Measurements from ENCODE around the gene CTIF.

CTIF gene

GRCh38 chr18:48899558-48900174, 360.8 kb downstream of the CTIF start:
- TF ChIP-seq CTCF (IDR thresholded peaks at IDR 0.05; ENCODE audit: low read depth, low read length, missing control alignments) = no peak
- H3K4me3 ChIP-seq (replicated peaks; ENCODE audit: low read depth, low read length) = no peak overlapping the region
- no peak for DNase-seq (ENCODE audit: extremely low read depth, low read depth)

GRCh38 chr18:48900469-48900868, 361.6 kb downstream of the CTIF start:
- DNase-seq (ENCODE audit: extremely low read depth, low read depth) = no peak
- no peak for TF ChIP-seq CTCF (IDR thresholded peaks at IDR 0.05; ENCODE audit: low read depth, low read length, missing control alignments)
- no peak overlapping the region for H3K4me3 ChIP-seq (replicated peaks; ENCODE audit: low read depth, low read length)

- H3K4me3 ChIP-seq (replicated peaks; ENCODE audit: low read depth, low read length) = no peak overlapping the region
- no peak for TF ChIP-seq CTCF (IDR thresholded peaks at IDR 0.05; ENCODE audit: low read depth, low read length, missing control alignments)
Observed at GRCh38 chr18:48901145-48902022, 362.6 kb downstream of the CTIF start.

GRCh38 chr18:48902023-48902855, 363.4 kb downstream of the CTIF start:
- DNase-seq (ENCODE audit: extremely low read depth, low read depth) = peak; percentile 43
- TF ChIP-seq CTCF (IDR thresholded peaks at IDR 0.05; ENCODE audit: low read depth, low read length, missing control alignments) = no peak
- no peak overlapping the region for H3K4me3 ChIP-seq (replicated peaks; ENCODE audit: low read depth, low read length)

More at GRCh38 chr18:48901145-48902022, 362.6 kb downstream of the CTIF start:
- DNase-seq (ENCODE audit: extremely low read depth, low read depth) = no peak

GRCh38 chr18:48902856-48903601, 364.2 kb downstream of the CTIF start:
- no peak for DNase-seq (ENCODE audit: extremely low read depth, low read depth)
- TF ChIP-seq CTCF (IDR thresholded peaks at IDR 0.05; ENCODE audit: low read depth, low read length, missing control alignments) = no peak
- no peak overlapping the region for H3K4me3 ChIP-seq (replicated peaks; ENCODE audit: low read depth, low read length)

- no peak overlapping the region for H3K4me3 ChIP-seq (replicated peaks; ENCODE audit: low read depth, low read length)
- no peak for DNase-seq (ENCODE audit: extremely low read depth, low read depth)
- TF ChIP-seq CTCF (IDR thresholded peaks at IDR 0.05; ENCODE audit: low read depth, low read length, missing control alignments) = no peak
Observed at GRCh38 chr18:48904091-48904490, 365.3 kb downstream of the CTIF start.

Data from HFF-Myc (cell line).